ENCODE measurements around the gene PTPN7. TPM values are rescaled to one million over a fixed set of nuclear protein-coding genes. Genes with fewer than 3 reads are reported as not detected.

PTPN7 gene
- total RNA-seq, 1 experiment from 2014 or later: not detected

GRCh38 chr1:202197653-202198365, 37.4 kb upstream of the PTPN7 start:
- H3K4me2 ChIP-seq (ENCODE audit: low read length): no peak overlapping the region

GRCh38 chr1:202194328-202194648, 33.9 kb upstream of the PTPN7 start:
- Histone ChIP-seq H3K4me2 (ENCODE audit: low read length) (no peak overlapping the region), H2AFZ (ENCODE audit: low read length) (no peak overlapping the region), H3K9ac (ENCODE audit: low read length) (no peak overlapping the region), H3K9me3 (ENCODE audit: low read length) (no peaks in the 10 kb centered on the region), H4K20me1 (ENCODE audit: low read length) (no peaks in the 10 kb centered on the region), H3K4me3 (ENCODE audit: low read length) (no peak overlapping the region), H3K9me2 (replicated peaks; ENCODE audit: low read length) (no peaks in the 10 kb centered on the region), H3K27me3 (ENCODE audit: low read length) (peaks cover 5% of the 10 kb centered on the region; the same call in 1 of the 2 replicates), H3K79me2 (ENCODE audit: low read length) (no peaks in the 10 kb centered on the region), H3F3A (ENCODE audit: low read length, unreplicated experiment) (no peaks in the 10 kb centered on the region), H3K27ac (ENCODE audit: low read length) (no peak overlapping the region), H3K4me1 (ENCODE audit: insufficient read depth, low read length) (peaks cover 6% of the 10 kb centered on the region), H3K36me3 (ENCODE audit: low read depth, low read length) (no peaks in the 10 kb centered on the region)
- ATAC-seq (no peak), DNase-seq (no peak)
- intact Hi-C loops (cut with micrococcal nuclease): no loop called here
- BruUV-seq (replicated peaks): no TSS peak
- ChIA-PET CTCF (no interaction called here), POLR2A (ENCODE audit: unreplicated experiment) (no interaction called here)
- TF ChIP-seq EZH2phosphoT487 (IDR thresholded peaks at IDR 0.05; ENCODE audit: borderline replicate concordance, low read length): no peak
- TF ChIP-seq CTCF (conservative IDR thresholded peaks at IDR 0.05; ENCODE audit: low read depth, low read length): no peak
- TF ChIP-seq EZH2 (IDR thresholded peaks at IDR 0.05; ENCODE audit: low read length, unreplicated experiment): no peak

More at GRCh38 chr1:202197653-202198365, 37.4 kb upstream of the PTPN7 start:
- no peaks in the 10 kb centered on the region for H3K36me3 ChIP-seq (ENCODE audit: low read depth, low read length)
- H3K4me1 ChIP-seq (ENCODE audit: insufficient read depth, low read length): peaks cover 21% of the 10 kb centered on the region
- CTCF ChIA-PET: no interaction called here
- ATAC-seq (no peak), DNase-seq (no peak)
- intact Hi-C loops (cut with micrococcal nuclease): no loop called here
- no peaks in the 10 kb centered on the region for H4K20me1 ChIP-seq (ENCODE audit: low read length)
- no peaks in the 10 kb centered on the region for H3K9me2 ChIP-seq (replicated peaks; ENCODE audit: low read length)
- no peak overlapping the region for H3K27ac ChIP-seq (ENCODE audit: low read length)
- peaks cover 5% of the 10 kb centered on the region; the same call in 1 of the 2 replicates for H3K27me3 ChIP-seq (ENCODE audit: low read length)
- no peaks in the 10 kb centered on the region for H3F3A ChIP-seq (ENCODE audit: low read length, unreplicated experiment)
- TF ChIP-seq CTCF (conservative IDR thresholded peaks at IDR 0.05; ENCODE audit: low read depth, low read length) (no peak), EZH2 (IDR thresholded peaks at IDR 0.05; ENCODE audit: low read length, unreplicated experiment) (no peak), EZH2phosphoT487 (IDR thresholded peaks at IDR 0.05; ENCODE audit: borderline replicate concordance, low read length) (no peak)
- POLR2A ChIA-PET (ENCODE audit: unreplicated experiment): no interaction called here
- no peaks in the 10 kb centered on the region for H3K79me2 ChIP-seq (ENCODE audit: low read length)
- no peaks in the 10 kb centered on the region for H3K9me3 ChIP-seq (ENCODE audit: low read length)
- H3K4me3 ChIP-seq (ENCODE audit: low read length): no peak overlapping the region
- no TSS peak for BruUV-seq (replicated peaks)
- H2AFZ ChIP-seq (ENCODE audit: low read length): no peak overlapping the region
- H3K9ac ChIP-seq (ENCODE audit: low read length): no peak overlapping the region

Measured in PC-3 (cell line).